Stimulated activated CD8-positive, alpha-beta memory T cell treated with anti-CD3 and anti-CD28 coated beads, Interleukin-2, amount 100 ng/mL, for 48 hours (primary cell): ENCODE measurements around the gene RSRC1.

Experiments
- DNase-seq, 2 donors: peaks; one replicate each; pipeline ENCODE4 v3.0.0-alpha.2; 2020; ENCODE audit warnings: low read depth in 2 of 2

RSRC1 gene

GRCh38 chr3:158574646-158575045, 464.8 kb downstream of the RSRC1 start:
- no peak for DNase-seq

GRCh38 chr3:158590223-158590622, 480.3 kb downstream of the RSRC1 start:
- DNase-seq, result no peak
